GM19395 (cell line): ENCODE data around the gene SUPV3L1.
A peak's percentile ranks its signal among the peaks of the same experiment; 100 is the strongest.

Experiments
- ATAC-seq: cut with Tn5 transposase; IDR thresholded peaks from one replicate; pipeline ENCODE4 v1.9.1; 2021; ENCODE audit warnings: mild to moderate bottlenecking, moderate library complexity; ENCODE audit not compliant: unreplicated experiment

The SUPV3L1 gene

GRCh38 chr10:69201045-69201444, 21.0 kb downstream of the SUPV3L1 start:
- no peak for ATAC-seq

- ATAC-seq = no peak
Measured at GRCh38 chr10:69202332-69202731, 22.3 kb downstream of the SUPV3L1 start.

- ATAC-seq = no peak
Measured at GRCh38 chr10:69208761-69209160, 28.7 kb downstream of the SUPV3L1 start.

DNA sequence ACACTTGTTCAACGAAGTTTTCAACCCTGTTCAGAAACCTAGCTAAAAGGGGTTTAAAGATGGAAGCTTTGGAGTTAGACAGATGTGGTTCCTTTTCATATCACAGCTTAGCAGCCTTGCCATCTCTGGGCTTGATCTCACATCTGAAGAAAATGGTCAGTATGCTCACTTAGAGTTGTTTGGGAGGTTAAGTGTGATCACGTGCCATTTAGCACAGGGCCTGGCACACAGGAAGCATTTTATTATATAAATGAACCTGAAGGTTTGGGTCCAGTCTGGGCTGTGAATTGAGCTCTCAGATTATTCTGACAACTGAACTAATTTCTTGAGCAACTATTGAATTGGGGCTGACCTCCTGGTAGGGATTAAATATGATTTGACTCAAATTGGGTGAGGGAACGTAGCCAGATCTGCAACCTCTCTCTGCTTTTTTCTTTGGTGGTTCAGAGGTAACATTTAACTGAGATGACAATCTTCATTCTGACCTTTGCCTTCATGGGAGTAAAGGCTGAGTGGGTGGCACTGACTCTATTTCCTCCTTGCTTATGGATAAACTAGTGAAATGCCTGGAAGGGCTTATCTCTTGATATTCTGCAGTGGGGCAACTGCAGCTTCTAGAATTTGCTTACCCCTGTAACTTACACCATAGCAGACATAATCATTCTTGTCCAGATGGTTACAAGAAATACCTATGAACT, 29.9 kb downstream of the SUPV3L1 start:
- no peak for ATAC-seq

- ATAC-seq = no peak
Measured at GRCh38 chr10:69211104-69211503, 31.1 kb downstream of the SUPV3L1 start.

GRCh38 chr10:69211524-69211923, 31.5 kb downstream of the SUPV3L1 start:
- no peak for ATAC-seq

DNA sequence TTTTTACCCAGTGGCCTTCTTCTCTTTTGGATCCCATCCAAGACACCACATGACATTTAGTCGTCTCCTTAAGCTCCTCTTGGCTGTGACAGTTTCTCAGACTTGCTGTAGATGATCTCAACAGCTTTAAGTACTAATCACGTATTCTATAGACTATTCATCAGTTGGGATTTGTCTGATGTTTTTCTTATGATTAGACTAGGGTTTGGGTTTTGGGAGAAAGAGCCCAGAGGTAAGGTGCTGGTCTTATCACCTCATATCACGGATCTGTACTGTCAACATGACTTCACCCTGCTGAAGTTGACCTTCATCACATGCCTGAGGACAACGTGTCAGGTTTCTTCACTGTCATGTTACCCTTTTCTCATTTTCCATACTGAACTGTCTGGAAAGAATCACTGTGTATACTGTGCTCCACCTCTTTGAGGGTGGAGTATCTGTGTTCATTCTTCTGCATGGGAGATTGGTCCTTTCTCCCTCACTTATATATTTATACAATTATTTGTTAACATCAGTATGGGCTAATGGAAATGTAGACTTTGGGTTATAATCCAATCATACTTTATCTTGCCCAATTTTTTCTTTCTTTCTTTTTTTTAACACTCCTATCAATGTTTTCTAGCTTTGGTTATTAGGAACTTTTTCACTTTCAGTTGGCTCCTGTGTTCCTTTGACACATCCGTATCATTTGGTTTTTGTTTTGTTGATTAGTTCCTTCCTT, 33.7 kb downstream of the SUPV3L1 start:
- ATAC-seq = no peak

- no peak for ATAC-seq
Measured at GRCh38 chr10:69214666-69215131, 34.7 kb downstream of the SUPV3L1 start.

GRCh38 chr10:69215405-69216171, 35.6 kb downstream of the SUPV3L1 start:
- no peak for ATAC-seq

GRCh38 chr10:69216577-69217118, 36.6 kb downstream of the SUPV3L1 start:
- ATAC-seq = no peak

DNA sequence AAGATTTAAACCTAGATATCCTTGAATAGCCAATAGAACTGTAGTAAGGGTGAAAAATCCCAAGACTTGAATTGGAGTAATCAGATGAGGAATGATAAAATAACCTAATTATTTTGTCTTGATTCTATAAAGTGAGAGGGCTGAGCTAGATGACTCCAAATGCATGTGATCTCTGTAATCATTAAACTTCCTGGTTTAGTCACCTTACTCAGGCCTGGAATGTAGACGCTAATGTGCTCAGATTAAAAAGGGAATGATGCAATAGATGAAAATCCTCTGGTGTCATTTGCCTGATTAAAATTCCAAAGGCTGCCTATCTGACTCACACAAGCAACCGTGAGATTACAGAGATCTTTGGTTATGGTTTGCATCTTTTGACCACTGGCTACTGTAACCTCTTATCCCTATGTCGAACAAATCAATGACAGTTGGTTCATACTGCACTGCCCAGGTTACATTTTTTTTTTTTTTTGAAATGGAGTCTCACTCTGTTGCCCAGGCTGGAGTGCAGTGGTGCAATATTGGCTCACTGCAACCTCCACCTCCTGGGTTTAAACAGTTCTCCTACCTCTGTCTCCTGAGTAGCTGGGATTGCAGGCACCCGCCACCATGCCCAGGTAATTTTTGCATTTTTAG, 37.2 kb downstream of the SUPV3L1 start:
- ATAC-seq = no peak

- ATAC-seq = no peak
Measured at GRCh38 chr10:69218831-69219230, 38.8 kb downstream of the SUPV3L1 start.

DNA sequence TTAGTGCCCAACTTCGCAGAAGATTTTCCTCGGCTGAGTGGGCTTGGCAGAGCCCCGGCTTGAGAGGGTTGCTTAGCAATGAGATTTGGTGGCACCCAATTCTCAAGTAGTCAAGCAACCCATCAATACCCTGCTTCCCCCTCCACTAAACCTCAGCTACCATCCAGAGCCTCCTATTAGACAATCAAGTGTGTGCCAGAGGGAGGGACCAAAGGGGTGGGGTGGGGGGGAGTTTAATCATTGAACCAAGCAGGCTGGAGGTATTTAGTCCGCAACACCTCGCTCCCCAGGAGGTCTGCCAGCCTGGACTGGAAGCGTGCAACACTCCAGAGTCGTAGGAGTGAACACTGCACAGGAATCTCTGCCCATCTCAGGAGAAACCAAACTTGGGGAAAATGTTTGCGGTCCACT, 40.0 kb downstream of the SUPV3L1 start, which contains the start of gene HKDC1:
Gene HKDC1, plus strand, starts transcription at position 292 of the 411 bp plus-strand sequence. Its CDS starts 104 bp downstream, at position 396.
- no peak for ATAC-seq

GRCh38 chr10:69220507-69220906, 40.5 kb downstream of the SUPV3L1 start:
- no peak for ATAC-seq

GRCh38 chr10:69222157-69223027, 42.4 kb downstream of the SUPV3L1 start:
- peak; percentile 98 for ATAC-seq

- peak; percentile 21 for ATAC-seq
Measured at GRCh38 chr10:69223028-69223342, 43.0 kb downstream of the SUPV3L1 start.

GRCh38 chr10:69224862-69225657, 45.0 kb downstream of the SUPV3L1 start:
- no peak for ATAC-seq

DNA sequence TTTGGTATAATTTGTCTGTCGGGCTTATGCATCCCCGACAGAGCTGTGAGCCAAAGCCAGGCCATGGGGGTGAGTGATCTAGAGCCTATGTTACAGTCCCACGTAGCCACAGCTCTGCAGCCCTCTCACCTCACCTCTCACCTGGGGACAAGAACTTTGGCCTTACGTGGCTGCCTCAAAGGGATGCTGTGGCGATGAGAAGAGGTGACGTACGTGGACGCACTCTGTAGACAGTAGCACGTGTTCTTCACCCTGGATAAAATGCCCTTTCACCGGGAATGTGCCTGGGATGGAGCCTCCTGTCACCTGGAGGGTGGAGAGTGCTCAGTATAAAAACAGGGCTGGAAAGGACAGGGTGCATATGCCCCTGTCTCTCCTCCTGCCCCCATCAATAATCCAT, 45.6 kb downstream of the SUPV3L1 start:
- ATAC-seq = no peak

DNA sequence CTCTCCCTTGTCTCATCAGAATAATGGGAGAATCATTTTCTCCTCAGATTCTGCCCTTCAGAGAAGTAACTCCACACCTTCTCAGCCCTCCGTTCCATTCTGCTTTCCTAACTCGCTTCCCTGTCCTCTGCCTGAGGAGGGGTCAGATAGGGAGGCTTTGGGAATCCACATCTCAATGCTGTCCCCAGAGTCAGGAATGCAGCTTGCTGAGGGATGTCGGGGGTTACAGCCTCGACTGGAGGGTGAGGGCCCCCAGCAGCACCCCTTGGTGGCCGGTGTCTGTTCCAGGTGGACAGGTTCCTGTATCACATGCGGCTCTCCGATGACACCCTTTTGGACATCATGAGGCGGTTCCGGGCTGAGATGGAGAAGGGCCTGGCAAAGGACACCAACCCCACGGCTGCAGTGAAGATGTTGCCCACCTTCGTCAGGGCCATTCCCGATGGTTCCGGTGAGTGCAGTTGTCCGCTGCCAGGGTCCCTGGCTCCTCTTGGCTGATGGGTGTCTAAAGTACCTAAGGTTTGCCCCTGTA, 47.0 kb downstream of the SUPV3L1 start:
- ATAC-seq = no peak
